HL-60 (cell line): ENCODE data around the gene AMH.

Experiments
- CTCF ChIP-seq: IDR thresholded peaks from one replicate; pipeline ENCODE4 v1.5.1; 2011; ENCODE audit warnings: low read length, control low read depth, inconsistent platforms; ENCODE audit not compliant: insufficient read depth
- POLR2AphosphoS5 ChIP-seq: IDR thresholded peaks from 2 replicates; pipeline ENCODE4 v1.6.1; 2012; ENCODE audit warnings: low read depth
- REST ChIP-seq: IDR thresholded peaks from 2 replicates; pipeline ENCODE4 v1.6.1; 2012; ENCODE audit warnings: low read depth; ENCODE audit not compliant: insufficient replicate concordance

GRCh38 chr19:2255112-2255845 lies 6.2 kb downstream of the AMH start:
- TF ChIP-seq CTCF (no peak), POLR2AphosphoS5 (no peak), REST (no peak)
